Endothelial cell of umbilical vein (primary cell): ENCODE measurements around the gene FAM98B. TPM values are rescaled to one million over a fixed set of nuclear protein-coding genes. Genes with fewer than 3 reads are reported as not detected.
A peak's percentile ranks its signal among the peaks of the same experiment; 100 is the strongest.

ENCODE experiments used
- BruUV-seq: library from RNA; stranded (reverse); fragments of 400-500 nt; replicated peaks from 2 replicates; lab custom pipeline; 2021; lab: Mats Ljungman, UMichigan
- CTCF ChIA-PET: fragments of 300-600, 350-600 bp; sonication (Branson Sonifier 250); formaldehyde crosslinking; loops from one replicate; lab custom pipeline; 2021; ENCODE audit warnings: antibody characterized with exemption, inconsistent platforms; lab: Charles Lee
- POLR2A ChIA-PET: fragments of 300-600, 350-600 bp; sonication (Branson Sonifier 250); formaldehyde crosslinking; loops from one replicate; lab custom pipeline; 2021; ENCODE audit warnings: antibody characterized with exemption, inconsistent platforms; lab: Charles Lee
- DNase-seq: peaks from one replicate; pipeline ENCODE4 v3.0.0-alpha.2; 2011; ENCODE audit warnings: low read depth, low spot score
- FAIRE-seq: peaks from 2 replicates; lab custom pipeline; 2011; peaks lifted over from hg19 to GRCh38; lab: Jason Lieb, UNC
- H2AFZ ChIP-seq: 2 replicates; pipeline ENCODE4 v1.6.0; 2012; ENCODE audit warnings: low read depth, low read length, control low read depth, inconsistent platforms
- H3K27ac ChIP-seq: 2 replicates; pipeline ENCODE4 v1.5.1; 2011; ENCODE audit warnings: low read depth, mild to moderate bottlenecking, control low read depth, low read length, moderate library complexity; ENCODE audit not compliant: insufficient read depth
- H3K27me3 ChIP-seq, 2 experiments: 2 replicates each; pipeline versions ENCODE4 v1.6.0 to v1.6.1; 2011; ENCODE audit warnings: low read length in 2 of 2, mixed read lengths in 1 of 2; ENCODE audit not compliant: control insufficient read depth in 2 of 2, insufficient read depth in 2 of 2
- H3K36me3 ChIP-seq, 2 experiments: 2 replicates in 1 of 2; 3 replicates in 1 of 2; pipeline ENCODE4 v1.5.1; 2011; ENCODE audit warnings: low read length in 2 of 2, mild to moderate bottlenecking in 1 of 2, moderate library complexity in 1 of 2; ENCODE audit not compliant: control insufficient read depth in 2 of 2, insufficient read depth in 2 of 2; ENCODE audit errors: extremely low read depth in 1 of 2
- H3K4me1 ChIP-seq: 3 replicates; pipeline ENCODE4 v1.5.1; 2011; ENCODE audit warnings: mild to moderate bottlenecking, low read length; ENCODE audit not compliant: control insufficient read depth, insufficient read depth; ENCODE audit errors: extremely low read depth
- H3K4me2 ChIP-seq: 2 replicates; pipeline ENCODE4 v1.6.1; 2011; ENCODE audit warnings: low read length, control low read depth, mixed read lengths; ENCODE audit not compliant: insufficient read depth
- H3K4me3 ChIP-seq, 3 experiments: fragments of 200-600 bp in 1 of 3; sonication (generic), shearing (Covaris generic) in 1 of 3; replicated peaks in 1 of 3; 2 replicates each; pipeline ENCODE4 v1.5.1; 2011 to 2016; ENCODE audit warnings: control low read depth in 3 of 3, low read length in 3 of 3, mild to moderate bottlenecking in 2 of 3, inconsistent platforms in 1 of 3, low read depth in 1 of 3, moderate library complexity in 1 of 3; ENCODE audit not compliant: insufficient read depth in 1 of 3
- H3K79me2 ChIP-seq: 2 replicates; pipeline ENCODE4 v1.6.0; 2012; ENCODE audit warnings: low read length, inconsistent platforms; ENCODE audit not compliant: control insufficient read depth, insufficient read depth
- H3K9ac ChIP-seq: replicated peaks from 2 replicates; pipeline ENCODE3; 2011; ENCODE audit warnings: low read length, control low read depth; ENCODE audit not compliant: insufficient read depth; ENCODE audit errors: extremely low read depth
- H3K9me1 ChIP-seq: replicated peaks from 3 replicates; pipeline ENCODE4 v1.6.0; 2011; ENCODE audit warnings: mild to moderate bottlenecking, low read length; ENCODE audit not compliant: control insufficient read depth, insufficient read depth; ENCODE audit errors: extremely low read depth
- H3K9me3 ChIP-seq: replicated peaks from 2 replicates; pipeline ENCODE4 v1.5.1; 2012; ENCODE audit warnings: low read length, inconsistent platforms; ENCODE audit not compliant: control insufficient read depth, insufficient read depth
- H4K20me1 ChIP-seq: replicated peaks from 2 replicates; pipeline ENCODE3; 2011; ENCODE audit warnings: mild to moderate bottlenecking, low read length; ENCODE audit not compliant: control insufficient read depth, insufficient read depth; ENCODE audit errors: extremely low read depth
- EZH2 ChIP-seq: IDR thresholded peaks from 2 replicates; pipeline ENCODE4 v1.6.1; 2012; ENCODE audit warnings: borderline replicate concordance, low read depth, mild to moderate bottlenecking, moderate library complexity, low read length, inconsistent platforms; ENCODE audit not compliant: severe bottlenecking
- MYC ChIP-seq: IDR thresholded peaks from one replicate; pipeline ENCODE4 v1.6.1; 2011; ENCODE audit warnings: mild to moderate bottlenecking, low read depth, low read length
- POLR2A ChIP-seq: IDR thresholded peaks from 2 replicates; pipeline ENCODE4 v1.6.1; 2012; ENCODE audit warnings: low read depth, mild to moderate bottlenecking, control low read depth, low read length
- dilution Hi-C: fragments of 300-500 bp; cut with MboI; formaldehyde crosslinking; loops from one replicate; pipeline ENCODE4 v1.15.0; 2019; ENCODE audit warnings: low sequenced_read_pairs; ENCODE audit not compliant: extremely low pct_ligation_motif_present
- intact Hi-C: fragments of 100-400 bp; cut with micrococcal nuclease; formaldehyde crosslinking; loops from one replicate; pipeline ENCODE4 v1.10.0; 2022
- polyA plus RNA-seq, 4 experiments: library from polyadenylated mRNA; depleted of rRNA in 3 of 4; stranded (reverse) in 3 of 4; unstranded in 1 of 4; fragments of >200 nt; gene quantifications; 2 replicates each; pipeline versions ENCODE4 v1.2.1 to v1.2.3, GENCODE V29; 2011 to 2012; ENCODE audit warnings: missing spikeins in 1 of 4
- total RNA-seq: library from RNA; stranded (reverse); gene quantifications from 2 replicates; pipeline ENCODE4 v1.2.3, GENCODE V29; 2021
- TF ChIP-seq, protein P1 (sequence below), 2 donors: IDR thresholded peaks; 1 replicate in 1 of 2; 2 replicates in 1 of 2; pipeline ENCODE4 v1.5.1; 2011; ENCODE audit warnings: low read length in 2 of 2, mild to moderate bottlenecking in 2 of 2, moderate library complexity in 2 of 2, control low read depth in 1 of 2, inconsistent platforms in 1 of 2, low read depth in 1 of 2; ENCODE audit not compliant: insufficient read depth in 1 of 2; ENCODE audit errors: extremely low read depth in 1 of 2
- TF ChIP-seq, protein P2 (sequence below): IDR thresholded peaks from 2 replicates; pipeline ENCODE4 v1.6.1; 2011; ENCODE audit not compliant: insufficient read depth, insufficient read length

FAM98B gene
- total and polyA plus RNA-seq, 2 donors (not counting 3 experiments of a cell fraction or from before 2014, with no cell fraction given), result 4.2 to 22.3 TPM

DNA sequence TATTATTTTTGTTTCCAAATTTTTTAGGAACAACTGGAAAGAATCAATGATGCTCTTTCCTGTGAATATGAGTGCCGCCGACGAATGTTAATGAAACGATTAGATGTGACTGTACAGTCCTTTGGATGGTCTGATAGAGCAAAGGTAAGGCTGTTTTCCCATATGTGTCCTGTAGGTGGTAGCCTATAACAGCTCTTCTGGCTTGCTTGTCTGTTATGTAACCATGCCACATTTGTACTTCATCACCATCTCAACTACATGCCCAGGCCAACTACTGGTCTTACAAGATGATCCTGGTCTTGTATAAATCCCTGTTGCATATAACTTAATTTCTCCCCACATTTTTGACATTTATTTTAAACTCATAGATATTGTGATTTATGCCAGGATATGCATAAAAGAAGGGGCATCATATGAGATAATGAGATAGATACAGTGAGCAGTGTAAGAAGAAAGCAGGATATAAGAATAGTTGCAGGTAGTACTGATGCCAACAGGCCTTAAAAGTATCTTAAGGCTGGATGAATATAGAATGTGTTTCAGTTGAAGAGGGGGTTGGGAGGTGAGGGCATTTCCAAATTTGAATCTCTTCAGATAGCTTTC, 20.3 kb downstream of the FAM98B start:
- Histone ChIP-seq H3K36me3 (peaks cover 2 to 13% of the 10 kb centered on the region in 2 experiments), H3K9ac (no peak overlapping the region), H3K4me1 (peaks cover 4% of the 10 kb centered on the region), H3K27me3 (no peaks in the 10 kb centered on the region), H3K4me2 (no peak overlapping the region), H3K9me1 (no peaks in the 10 kb centered on the region), H3K4me3 (no peak overlapping the region), H3K27ac (no peak overlapping the region), H2AFZ (no peak overlapping the region), H3K79me2 (no peaks in the 10 kb centered on the region), H4K20me1 (no peaks in the 10 kb centered on the region), H3K9me3 (no peaks in the 10 kb centered on the region)
- dilution Hi-C loops (no loop called here), intact Hi-C loops (loop anchor here (1.0 kb wide), 1 partner anchor 209 kb away; no protein-coding TSS in a partner anchor)
- ChIA-PET CTCF (interaction anchor here (0.6 to 2.2 kb wide), 18 partner anchors 10 to 233 kb away, joined by 3 to 37 read pairs (median 6); partner anchors contain the start of genes FAM98B and RASGRP1), POLR2A (interaction anchor here (0.6 kb wide), 1 partner anchor 20 kb away, joined by 4 read pairs; the partner anchor contains the start of gene FAM98B)
- FAIRE-seq (peak; percentile 74), DNase-seq (peak; percentile 72)
- BruUV-seq, result no TSS peak
- TF ChIP-seq, protein P1, sequence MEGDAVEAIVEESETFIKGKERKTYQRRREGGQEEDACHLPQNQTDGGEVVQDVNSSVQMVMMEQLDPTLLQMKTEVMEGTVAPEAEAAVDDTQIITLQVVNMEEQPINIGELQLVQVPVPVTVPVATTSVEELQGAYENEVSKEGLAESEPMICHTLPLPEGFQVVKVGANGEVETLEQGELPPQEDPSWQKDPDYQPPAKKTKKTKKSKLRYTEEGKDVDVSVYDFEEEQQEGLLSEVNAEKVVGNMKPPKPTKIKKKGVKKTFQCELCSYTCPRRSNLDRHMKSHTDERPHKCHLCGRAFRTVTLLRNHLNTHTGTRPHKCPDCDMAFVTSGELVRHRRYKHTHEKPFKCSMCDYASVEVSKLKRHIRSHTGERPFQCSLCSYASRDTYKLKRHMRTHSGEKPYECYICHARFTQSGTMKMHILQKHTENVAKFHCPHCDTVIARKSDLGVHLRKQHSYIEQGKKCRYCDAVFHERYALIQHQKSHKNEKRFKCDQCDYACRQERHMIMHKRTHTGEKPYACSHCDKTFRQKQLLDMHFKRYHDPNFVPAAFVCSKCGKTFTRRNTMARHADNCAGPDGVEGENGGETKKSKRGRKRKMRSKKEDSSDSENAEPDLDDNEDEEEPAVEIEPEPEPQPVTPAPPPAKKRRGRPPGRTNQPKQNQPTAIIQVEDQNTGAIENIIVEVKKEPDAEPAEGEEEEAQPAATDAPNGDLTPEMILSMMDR (IDR thresholded peaks at IDR 0.05; ENCODE audit: extremely low read depth in 1 of 2, insufficient read depth in 1 of 2, low read depth in 1 of 2, low read length in 2 of 2), result peak; percentile 44 to 65
- no peak for TF ChIP-seq POLR2A

GRCh38 chr15:38475361-38475760, 21.4 kb downstream of the FAM98B start:
- no peak for TF ChIP-seq POLR2A
- TF ChIP-seq EZH2, result no peak
- no peak for TF ChIP-seq MYC
- TF ChIP-seq, protein P2, sequence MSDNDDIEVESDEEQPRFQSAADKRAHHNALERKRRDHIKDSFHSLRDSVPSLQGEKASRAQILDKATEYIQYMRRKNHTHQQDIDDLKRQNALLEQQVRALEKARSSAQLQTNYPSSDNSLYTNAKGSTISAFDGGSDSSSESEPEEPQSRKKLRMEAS, result no peak
- intact Hi-C loops (no loop called here), dilution Hi-C loops (no loop called here)
- no peak for DNase-seq
- H3K9me1 ChIP-seq, result no peaks in the 10 kb centered on the region
- no peak overlapping the region for H2AFZ ChIP-seq
- no peaks in the 10 kb centered on the region for H3K9me3 ChIP-seq
- no peak overlapping the region for H3K4me3 ChIP-seq
- H4K20me1 ChIP-seq, result no peaks in the 10 kb centered on the region
- no peak overlapping the region for H3K9ac ChIP-seq
- H3K4me2 ChIP-seq, result no peak overlapping the region
- no peak for FAIRE-seq
- ChIA-PET POLR2A (no interaction called here), CTCF (interaction anchor here (1.0 to 2.2 kb wide), 14 partner anchors 11 to 224 kb away, joined by 3 to 37 read pairs (median 8); partner anchors contain the start of genes FAM98B and RASGRP1)
- peaks cover 15% of the 10 kb centered on the region for H3K4me1 ChIP-seq
- peaks cover 2 to 13% of the 10 kb centered on the region in 2 experiments for H3K36me3 ChIP-seq
- H3K27me3 ChIP-seq, result no peaks in the 10 kb centered on the region
- no TSS peak for BruUV-seq
- no peak overlapping the region for H3K27ac ChIP-seq
- peaks cover 4% of the 10 kb centered on the region for H3K79me2 ChIP-seq
